Endothelial cell of umbilical vein (primary cell): ENCODE data around the gene SLC25A30.

Experiments used
- CTCF ChIP-seq, 2 donors: IDR thresholded peaks; 1 replicate in 1 of 2; 2 replicates in 1 of 2; pipeline ENCODE4 v1.5.1; 2011; ENCODE audit warnings: low read length in 2 of 2, mild to moderate bottlenecking in 2 of 2, moderate library complexity in 2 of 2, control low read depth in 1 of 2, inconsistent platforms in 1 of 2, low read depth in 1 of 2; ENCODE audit not compliant: insufficient read depth in 1 of 2; ENCODE audit errors: extremely low read depth in 1 of 2
- EZH2 ChIP-seq: IDR thresholded peaks from 2 replicates; pipeline ENCODE4 v1.6.1; 2012; ENCODE audit warnings: borderline replicate concordance, low read depth, mild to moderate bottlenecking, moderate library complexity, low read length, inconsistent platforms; ENCODE audit not compliant: severe bottlenecking
- FOS ChIP-seq: IDR thresholded peaks from 2 replicates; pipeline ENCODE4 v1.6.1; 2011; ENCODE audit warnings: mild to moderate bottlenecking, low read length, moderate library complexity, borderline replicate concordance; ENCODE audit not compliant: insufficient read depth
- MAX ChIP-seq: IDR thresholded peaks from 2 replicates; pipeline ENCODE4 v1.6.1; 2011; ENCODE audit not compliant: insufficient read depth, insufficient read length
- POLR2A ChIP-seq: IDR thresholded peaks from 2 replicates; pipeline ENCODE4 v1.6.1; 2012; ENCODE audit warnings: low read depth, mild to moderate bottlenecking, control low read depth, low read length
- POLR2AphosphoS5 ChIP-seq: IDR thresholded peaks from 2 replicates; pipeline ENCODE4 v1.6.1; 2012; ENCODE audit warnings: low read depth, mild to moderate bottlenecking, control low read depth, low read length, moderate library complexity; ENCODE audit not compliant: insufficient read depth

- TF ChIP-seq CTCF (IDR thresholded peaks at IDR 0.05; ENCODE audit: extremely low read depth in 1 of 2, insufficient read depth in 1 of 2, low read depth in 1 of 2, low read length in 2 of 2) = peak in 1 of 2 donors; percentile 32
- no peak for TF ChIP-seq EZH2
- no peak for TF ChIP-seq POLR2AphosphoS5
- no peak for TF ChIP-seq MAX
- no peak for TF ChIP-seq POLR2A
- TF ChIP-seq FOS = no peak
Observed at GRCh38 chr13:45464141-45464686, 46.0 kb upstream of the SLC25A30 start.
